GM18861 (cell line): ENCODE measurements around the gene RPP40.

Experiments used
- ATAC-seq: cut with Tn5 transposase; IDR thresholded peaks from one replicate; pipeline ENCODE4 v1.9.1; 2021; ENCODE audit not compliant: unreplicated experiment

RPP40 gene

DNA sequence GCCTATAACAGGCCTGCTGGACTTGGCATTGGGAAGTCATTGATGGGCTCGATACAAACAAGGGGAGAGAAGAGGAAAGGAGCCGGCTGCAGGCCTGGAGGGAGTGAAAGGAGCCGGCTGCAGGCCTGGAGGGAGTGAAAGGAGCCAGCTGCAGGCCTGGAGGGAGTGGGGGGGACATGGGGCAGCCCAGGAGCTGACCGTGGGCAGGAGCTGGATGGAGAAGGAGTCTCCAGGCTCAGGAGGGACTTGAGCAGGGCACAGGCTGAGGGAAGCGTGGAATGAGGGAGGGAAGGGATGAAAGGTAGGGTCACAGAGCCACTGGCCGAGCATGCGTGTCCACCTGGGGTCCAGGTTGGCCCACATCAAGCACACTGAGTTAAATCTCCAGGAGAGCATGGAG is 32.0 kb downstream of the RPP40 start:
- no peak for ATAC-seq

- ATAC-seq: no peak
Observed at GRCh38 chr6:4970739-4971395, 33.0 kb downstream of the RPP40 start.

DNA sequence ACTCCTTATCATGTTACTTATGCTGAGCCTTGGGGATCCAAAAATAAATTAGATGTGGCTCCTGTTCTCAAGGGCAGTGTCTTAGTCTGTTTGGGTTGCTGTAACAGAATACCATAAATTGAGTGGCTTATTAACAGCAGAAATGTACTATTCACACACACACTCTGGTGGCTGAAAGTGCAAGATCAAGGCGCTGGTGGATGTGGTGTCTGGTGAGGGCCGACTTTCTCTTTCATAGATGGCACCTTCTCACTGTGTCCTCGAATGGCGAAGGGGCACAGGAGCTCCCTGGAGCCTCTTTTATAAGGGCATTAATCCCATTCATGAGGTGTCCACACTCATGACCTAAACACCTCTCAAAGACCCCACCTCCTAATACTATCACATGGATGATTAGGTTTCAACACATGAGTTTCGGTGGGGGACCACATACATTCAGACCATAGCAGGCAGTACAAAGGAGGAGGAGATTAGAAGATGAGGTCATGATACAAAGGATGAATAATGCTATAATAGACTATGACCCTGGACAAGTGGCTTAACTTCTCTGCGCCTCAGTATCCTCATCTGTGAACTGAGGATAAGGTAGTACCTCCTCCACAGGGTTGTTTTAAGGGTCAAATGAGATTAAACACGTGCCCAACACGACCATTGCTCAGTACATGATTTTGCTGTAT is 34.1 kb downstream of the RPP40 start:
- no peak for ATAC-seq

- no peak for ATAC-seq
Observed at GRCh38 chr6:4967301-4968030, 36.4 kb downstream of the RPP40 start.

- no peak for ATAC-seq
Observed at GRCh38 chr6:4965562-4966389, 38.1 kb downstream of the RPP40 start.

DNA sequence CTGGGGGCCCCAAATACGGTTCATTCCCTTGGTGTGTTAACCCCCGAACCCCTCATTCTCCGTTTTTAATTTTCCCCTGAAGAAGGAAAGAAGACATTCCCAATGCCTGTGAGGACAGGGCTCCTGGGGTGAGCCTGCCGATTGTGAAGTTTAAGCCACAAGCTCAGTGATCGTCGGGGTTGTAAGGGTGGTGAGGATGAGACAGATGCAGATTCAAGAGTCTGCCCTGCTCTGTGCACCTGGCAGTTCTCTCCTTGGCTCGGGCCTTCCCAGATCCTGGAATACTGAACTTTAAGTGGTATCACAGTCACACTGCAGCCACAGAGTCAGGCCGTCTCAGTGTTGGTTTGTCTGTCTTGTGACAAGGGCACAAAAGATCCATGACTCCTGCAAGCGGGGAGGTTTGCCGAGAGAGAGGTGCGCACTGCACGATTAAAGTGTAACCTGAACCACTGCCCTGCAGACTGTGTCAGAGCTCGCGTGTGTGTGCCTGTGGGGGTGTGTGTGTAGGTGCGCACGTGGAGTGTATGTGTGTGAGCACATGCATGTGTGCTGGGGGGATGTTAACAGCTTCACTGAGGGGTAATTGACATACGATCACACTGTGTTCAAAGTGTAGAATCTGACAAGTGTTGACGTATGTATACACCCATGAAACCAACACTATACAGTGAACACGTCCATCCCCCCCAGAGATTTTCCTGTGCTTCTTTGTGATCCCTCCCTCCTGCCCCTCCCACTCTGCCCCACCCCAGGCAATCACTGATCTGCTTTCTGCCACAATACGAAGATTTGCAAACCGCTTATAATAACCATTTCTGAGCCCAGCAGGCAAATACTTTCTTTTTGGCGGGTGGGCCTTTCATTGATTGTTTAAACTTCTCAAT is 38.9 kb downstream of the RPP40 start:
- no peak for ATAC-seq

DNA sequence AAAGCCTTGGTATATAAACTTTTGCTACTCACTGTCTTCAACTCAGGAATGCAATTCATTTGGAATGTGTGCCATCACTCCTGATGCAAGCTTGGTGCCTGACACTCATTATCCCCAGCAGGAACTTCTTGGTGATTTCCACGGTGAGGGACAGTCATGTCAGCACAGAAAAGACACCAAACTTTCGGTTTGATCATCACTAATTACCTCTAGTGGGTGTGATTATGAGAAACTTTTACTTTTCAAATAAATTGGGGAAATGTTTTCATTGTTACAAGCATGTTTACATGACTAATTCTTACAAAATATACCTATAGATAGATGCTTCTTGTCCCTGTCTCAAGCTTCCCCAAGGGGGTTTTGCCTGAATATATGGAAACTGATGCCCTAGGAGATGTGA is 40.9 kb downstream of the RPP40 start:
- ATAC-seq: no peak

GRCh38 chr6:4961322-4962168 is 42.3 kb downstream of the RPP40 start:
- no peak for ATAC-seq

- ATAC-seq: no peak
Observed at GRCh38 chr6:4958624-4959023, 45.2 kb downstream of the RPP40 start.

- ATAC-seq: no peak
Observed at GRCh38 chr6:4957521-4958231, 46.2 kb downstream of the RPP40 start.

- ATAC-seq: no peak
Observed at GRCh38 chr6:4956625-4957024, 47.2 kb downstream of the RPP40 start.

- no peak for ATAC-seq
Observed at GRCh38 chr6:4953440-4953839, 50.4 kb downstream of the RPP40 start.

DNA sequence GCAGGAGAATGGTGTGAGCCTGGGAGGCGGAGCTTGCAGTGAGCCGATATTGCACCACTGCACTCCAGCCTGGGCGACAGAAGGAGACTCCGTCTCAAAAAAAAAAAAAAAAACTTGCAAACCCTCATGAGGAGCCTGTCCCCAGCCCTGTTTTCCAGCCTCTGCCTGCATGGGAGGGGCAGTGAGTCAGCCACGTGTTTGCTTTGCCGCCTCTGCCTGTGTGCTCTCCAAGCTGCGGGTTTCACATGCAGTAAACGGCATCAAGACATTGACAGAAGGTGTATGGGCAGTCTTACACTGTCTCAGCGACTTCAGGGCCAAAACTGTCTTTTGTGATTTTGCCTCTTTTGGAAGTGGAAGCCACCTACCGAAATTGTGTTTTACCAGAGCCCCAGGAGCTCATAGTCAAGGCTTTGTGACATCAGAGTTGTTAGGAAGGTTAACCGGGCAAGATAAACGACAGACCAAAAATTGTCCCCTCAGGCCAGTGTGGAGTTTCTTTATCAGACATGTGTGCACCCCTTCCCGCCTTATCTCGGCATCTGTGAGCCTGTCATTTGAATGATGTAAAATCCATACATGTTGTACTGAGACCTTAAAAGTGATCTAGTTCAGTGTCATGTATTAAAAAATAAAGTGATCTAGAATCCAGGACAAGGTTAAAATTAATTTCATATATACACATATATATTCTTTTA is 52.9 kb downstream of the RPP40 start:
- no peak for ATAC-seq

GRCh38 chr6:4950076-4950475 is 53.8 kb downstream of the RPP40 start:
- no peak for ATAC-seq

DNA sequence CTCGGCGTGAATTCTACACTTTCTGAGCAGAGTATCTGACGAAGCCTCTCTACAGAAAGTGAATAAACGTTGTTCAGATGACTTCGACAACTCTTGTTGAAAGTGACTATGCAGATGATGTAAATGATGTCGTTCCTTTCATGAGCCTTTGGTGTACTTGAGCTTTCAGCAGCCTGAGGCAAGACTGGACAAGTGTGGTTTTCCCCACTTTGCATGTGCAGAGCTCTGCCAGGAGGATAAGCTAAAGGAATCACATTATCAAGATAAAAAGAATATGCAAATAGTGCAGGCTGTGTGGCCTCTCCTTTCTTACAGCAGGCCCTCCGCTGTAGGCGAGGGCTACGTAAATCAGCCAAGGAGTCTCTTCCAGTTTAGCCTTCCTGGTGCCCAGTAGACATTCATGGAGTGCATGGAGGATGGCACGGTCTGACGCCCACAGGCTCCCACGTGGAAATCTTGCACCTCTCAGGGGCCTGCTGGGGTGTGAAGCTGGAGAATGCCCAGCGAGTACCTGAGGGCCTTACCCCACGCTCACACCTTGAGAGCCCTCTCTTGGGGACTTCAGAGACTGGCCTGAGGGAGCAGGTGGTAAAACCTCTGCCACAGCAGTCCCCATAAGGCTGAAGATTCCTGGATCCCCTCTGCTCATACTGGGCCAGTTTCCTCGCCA is 54.9 kb downstream of the RPP40 start:
- no peak for ATAC-seq

DNA sequence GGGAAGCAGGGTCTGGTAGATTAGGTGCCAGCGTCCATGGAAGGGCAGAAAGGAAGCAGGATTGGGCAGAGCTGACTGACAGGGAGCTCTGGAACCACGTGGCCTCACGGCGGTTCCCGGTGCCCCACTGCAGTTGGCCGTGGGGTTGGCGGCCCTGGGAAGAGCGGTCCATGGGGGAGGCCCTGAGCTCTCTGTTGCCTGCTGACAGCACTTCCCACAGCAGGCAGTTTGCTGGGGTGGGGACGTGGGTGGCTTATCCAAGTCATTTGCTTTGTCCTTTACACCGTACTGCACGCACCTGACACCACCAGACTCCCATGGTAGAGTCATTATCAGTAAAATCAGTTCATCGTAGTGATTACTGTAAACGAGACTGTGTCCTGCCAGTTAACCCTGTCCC is 56.1 kb downstream of the RPP40 start:
- ATAC-seq: no peak

DNA sequence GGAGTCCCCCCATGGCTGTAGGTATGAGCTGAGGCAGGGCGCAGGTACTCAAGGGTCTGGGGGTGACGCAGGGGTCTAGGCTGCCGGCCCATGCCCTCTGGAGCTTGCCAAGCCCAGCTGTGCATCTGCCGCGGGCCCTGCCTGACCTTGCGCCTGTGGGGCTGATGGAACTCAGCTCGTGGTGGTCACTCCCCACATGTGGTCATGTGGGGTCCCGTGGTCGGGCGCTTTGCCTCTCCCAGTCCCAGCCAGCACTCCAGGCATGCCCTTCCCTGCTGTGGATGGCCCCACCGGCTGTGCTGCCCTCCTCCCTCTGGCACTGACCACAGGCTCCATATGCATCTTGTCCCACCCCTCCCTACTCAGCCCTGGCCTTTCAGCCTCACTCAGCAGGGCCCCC is 57.3 kb downstream of the RPP40 start:
- ATAC-seq: no peak
